Activated CD4-positive, CD25-positive, alpha-beta regulatory T cell treated with anti-CD3 and anti-CD28 coated beads, Interleukin-2, amount 50 U/mL, for 72 hours (primary cell): ENCODE data around the gene PPP1R12B.
A peak's percentile ranks its signal among the peaks of the same experiment; 100 is the strongest.

Experiments used
- DNase-seq: peaks from one replicate; pipeline ENCODE4 v3.0.0; 2021

PPP1R12B gene, protein sequence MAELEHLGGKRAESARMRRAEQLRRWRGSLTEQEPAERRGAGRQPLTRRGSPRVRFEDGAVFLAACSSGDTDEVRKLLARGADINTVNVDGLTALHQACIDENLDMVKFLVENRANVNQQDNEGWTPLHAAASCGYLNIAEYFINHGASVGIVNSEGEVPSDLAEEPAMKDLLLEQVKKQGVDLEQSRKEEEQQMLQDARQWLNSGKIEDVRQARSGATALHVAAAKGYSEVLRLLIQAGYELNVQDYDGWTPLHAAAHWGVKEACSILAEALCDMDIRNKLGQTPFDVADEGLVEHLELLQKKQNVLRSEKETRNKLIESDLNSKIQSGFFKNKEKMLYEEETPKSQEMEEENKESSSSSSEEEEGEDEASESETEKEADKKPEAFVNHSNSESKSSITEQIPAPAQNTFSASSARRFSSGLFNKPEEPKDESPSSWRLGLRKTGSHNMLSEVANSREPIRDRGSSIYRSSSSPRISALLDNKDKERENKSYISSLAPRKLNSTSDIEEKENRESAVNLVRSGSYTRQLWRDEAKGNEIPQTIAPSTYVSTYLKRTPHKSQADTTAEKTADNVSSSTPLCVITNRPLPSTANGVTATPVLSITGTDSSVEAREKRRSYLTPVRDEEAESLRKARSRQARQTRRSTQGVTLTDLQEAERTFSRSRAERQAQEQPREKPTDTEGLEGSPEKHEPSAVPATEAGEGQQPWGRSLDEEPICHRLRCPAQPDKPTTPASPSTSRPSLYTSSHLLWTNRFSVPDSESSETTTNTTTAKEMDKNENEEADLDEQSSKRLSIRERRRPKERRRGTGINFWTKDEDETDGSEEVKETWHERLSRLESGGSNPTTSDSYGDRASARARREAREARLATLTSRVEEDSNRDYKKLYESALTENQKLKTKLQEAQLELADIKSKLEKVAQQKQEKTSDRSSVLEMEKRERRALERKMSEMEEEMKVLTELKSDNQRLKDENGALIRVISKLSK

DNA sequence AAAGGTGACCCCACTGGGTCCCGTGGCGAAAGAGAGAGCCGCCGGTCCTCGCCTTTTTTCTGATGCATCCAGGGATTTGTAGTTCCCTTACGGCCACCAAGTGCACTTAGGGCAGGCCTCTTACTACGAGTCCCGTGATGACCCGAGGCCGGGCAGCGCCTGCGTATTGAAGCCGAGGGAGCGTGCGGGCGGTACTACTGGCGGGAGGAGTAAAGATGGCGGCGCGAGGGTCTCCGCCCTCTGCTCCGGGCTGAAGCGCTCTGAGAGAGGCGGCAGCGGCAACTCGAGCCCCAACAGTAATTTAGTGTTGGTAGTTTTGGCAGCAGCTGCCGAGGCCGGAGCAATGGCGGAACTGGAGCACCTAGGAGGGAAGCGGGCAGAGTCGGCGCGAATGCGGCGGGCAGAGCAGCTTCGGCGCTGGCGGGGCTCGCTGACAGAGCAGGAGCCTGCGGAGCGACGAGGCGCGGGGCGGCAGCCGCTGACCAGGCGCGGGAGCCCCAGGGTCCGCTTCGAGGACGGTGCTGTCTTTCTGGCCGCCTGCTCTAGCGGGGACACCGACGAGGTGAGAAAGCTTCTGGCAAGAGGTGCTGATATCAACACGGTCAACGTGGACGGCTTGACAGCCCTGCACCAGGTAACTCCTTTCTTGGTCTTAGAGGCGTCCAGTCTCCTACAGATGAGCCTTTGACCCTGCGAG is at the start of gene PPP1R12B:
PPP1R12B (plus strand) TSS at position 191 of the 697 bp plus-strand sequence; CDS start at position 344, 153 bp downstream.
- DNase-seq = peak; percentile 92

DNA sequence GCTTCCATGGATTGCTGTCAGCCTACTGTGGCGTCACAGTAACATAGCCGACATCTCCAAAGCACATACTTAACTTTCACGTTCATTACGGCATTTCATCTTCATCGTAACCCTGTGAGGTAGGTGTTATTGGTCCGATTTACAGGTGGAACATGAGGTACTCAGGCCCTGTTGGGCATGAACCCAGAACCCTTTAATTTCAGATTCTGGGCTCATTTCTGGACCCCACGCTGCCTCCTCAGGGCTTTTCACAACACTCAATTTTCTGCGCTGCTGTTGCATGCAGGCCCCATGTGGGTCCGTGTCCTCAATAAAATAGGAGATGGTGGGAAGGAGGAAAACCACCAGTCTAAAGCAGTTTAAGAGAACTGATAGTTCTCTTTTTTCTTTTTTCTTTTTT is 46.3 kb upstream of the PPP1R12B start:
- DNase-seq = no peak

DNA sequence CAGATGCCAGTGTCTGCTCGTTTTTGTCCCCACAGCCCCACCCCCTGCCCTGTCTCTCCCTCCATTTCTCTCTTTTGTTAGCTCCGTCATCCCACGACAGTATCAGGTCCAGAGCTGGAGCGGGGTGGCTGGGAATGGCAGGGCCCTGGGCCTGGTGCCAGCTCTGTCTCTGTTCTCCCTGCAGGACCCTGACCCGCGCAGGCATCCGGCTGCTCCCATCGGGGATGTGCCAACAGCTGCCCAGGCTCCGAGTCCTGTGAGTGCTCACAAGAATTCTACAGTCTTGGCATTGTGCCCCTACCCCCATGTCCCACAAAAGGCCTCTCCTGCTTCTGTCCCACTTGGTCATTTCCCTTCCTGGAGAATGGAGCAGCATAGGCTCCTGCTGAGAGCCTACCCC is 44.1 kb upstream of the PPP1R12B start:
- DNase-seq = no peak

DNA sequence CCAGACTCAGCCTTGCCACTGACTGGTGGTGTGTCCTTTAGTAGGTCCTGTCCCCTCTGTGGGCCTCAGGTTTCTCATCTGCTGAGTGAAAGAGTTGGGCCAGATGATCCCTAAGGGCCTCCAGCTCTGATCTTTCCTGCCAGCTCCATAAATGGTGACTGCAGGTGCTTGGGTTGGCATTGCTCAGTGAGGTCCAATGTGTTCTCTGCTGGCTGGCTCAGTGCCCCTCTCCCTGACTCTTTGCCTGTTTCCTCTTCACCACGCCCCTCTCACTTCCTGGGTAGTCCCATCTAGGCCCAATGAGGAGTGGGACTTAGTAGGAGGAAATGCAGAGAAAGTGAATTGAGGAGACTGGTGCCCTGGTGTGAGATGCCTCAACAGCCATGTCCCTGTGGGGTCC is 43.3 kb upstream of the PPP1R12B start:
- no peak for DNase-seq

DNA sequence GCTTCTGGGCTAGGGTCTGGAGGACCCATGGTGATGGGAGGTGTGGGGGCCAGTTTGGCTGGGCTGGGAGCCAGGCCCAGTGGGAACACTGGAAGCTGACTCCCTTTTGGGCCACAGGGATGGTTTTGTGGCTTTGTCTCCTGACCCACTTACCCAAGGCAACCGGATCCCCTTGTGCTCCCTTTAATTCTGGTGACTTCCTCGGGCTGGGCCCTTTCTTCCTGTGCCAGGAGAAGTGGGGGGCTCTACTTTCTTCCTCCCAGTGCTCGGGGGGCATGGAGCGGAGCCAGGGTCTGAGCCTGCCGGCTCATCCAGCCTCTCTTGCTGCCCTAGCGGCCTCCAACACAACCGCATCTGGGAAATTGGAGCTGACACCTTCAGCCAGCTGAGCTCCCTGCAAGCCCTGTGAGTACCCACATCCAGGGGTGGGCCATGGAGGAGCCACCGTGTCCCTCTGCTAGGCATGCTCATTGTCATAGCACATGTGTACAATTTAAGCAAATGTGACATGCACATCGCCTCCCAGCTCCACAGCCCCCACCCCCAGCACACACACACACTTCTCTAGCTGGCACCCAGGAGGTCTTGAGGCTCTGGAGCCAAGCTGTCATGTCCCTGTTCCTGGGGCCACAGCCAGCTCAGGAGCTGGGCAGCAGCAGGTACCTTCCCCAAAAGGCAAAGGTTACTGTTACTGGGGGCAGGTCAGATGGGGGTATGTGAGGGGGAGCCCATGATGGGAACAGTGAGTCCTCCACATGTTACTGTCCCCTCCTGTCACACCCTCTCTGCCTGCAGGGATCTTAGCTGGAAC is 41.8 kb upstream of the PPP1R12B start:
- no peak for DNase-seq

DNA sequence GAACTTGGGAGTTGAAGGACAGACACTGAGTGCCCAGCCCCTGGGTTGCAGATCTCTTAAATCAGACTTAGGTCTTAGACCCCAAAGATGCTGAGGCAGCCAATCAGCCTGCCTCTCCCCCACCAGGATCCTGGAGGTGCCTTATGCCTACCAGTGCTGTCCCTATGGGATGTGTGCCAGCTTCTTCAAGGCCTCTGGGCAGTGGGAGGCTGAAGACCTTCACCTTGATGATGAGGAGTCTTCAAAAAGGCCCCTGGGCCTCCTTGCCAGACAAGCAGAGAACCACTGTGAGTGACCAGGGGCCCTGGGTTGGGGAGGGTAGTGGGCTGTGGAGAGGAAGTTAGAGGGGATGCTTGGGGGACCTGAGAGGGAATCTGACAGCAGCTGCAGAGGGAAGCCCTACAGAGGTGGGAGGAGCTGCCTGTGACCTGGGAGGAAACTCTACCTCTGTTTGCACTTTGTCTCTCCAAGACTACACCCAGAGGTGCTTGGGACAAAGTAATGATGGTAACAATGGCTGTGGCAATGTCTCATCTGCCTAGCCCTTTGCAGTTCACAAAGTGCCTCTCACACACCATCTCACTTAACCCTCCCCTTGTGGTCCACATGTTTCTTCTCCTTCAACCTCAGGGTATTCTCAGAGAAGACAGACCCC is 38.3 kb upstream of the PPP1R12B start:
- no peak for DNase-seq

DNA sequence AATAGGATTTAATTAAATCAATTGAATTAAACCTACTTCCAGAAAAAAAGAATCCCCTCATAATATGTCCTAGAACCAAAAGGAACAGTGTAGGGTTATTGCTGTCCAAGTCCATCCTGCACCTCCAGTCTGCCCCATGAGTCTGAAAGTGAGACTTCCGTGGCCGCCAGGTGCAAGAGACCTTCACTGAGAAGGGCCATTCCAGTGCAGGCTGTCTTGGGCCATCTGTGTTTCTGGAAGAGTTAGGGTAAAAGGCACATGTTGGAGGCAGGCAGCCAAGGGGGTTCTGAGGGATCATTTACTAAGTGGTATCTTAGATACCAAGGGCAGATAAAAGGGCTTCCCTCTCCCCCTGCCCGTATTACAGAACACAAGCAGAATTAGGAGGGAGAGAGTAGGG is 37.8 kb upstream of the PPP1R12B start:
- DNase-seq = no peak

DNA sequence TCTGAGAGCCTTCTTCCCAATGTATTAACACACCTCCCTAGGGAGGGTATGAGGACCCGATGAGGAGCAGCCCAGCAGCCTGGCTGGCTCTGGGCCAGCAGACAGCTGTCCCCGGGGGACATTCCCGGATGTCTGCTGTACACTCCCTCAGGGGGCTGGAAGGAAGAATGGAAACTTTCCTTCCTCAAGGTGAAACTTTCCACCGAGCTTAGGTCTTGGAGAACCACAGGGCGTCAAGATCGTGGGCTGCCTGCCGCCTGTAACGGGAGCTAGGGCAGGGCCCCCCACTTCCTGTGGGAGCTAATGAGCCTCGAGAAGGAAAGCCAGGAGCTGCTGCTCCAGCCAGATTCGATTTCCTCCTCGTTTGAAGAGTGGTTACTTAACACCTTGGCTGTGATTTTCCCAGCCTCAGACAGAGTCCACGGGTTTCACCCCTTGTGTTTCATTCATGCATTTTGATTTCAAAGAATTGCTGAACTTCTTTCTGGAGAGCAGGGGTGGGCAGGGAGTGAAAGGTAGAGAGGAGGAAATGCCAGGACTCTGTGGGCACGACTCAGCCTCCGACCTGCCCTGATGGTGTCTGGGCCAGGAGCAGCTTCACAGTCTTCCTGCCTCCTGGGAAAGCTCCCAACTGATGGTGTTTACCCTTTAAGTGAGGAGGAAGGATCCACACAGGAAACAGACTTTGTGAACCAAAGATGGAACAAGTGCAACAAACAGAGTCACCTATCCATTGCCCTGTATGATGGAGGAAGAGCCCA is 36.4 kb upstream of the PPP1R12B start:
- DNase-seq = no peak

DNA sequence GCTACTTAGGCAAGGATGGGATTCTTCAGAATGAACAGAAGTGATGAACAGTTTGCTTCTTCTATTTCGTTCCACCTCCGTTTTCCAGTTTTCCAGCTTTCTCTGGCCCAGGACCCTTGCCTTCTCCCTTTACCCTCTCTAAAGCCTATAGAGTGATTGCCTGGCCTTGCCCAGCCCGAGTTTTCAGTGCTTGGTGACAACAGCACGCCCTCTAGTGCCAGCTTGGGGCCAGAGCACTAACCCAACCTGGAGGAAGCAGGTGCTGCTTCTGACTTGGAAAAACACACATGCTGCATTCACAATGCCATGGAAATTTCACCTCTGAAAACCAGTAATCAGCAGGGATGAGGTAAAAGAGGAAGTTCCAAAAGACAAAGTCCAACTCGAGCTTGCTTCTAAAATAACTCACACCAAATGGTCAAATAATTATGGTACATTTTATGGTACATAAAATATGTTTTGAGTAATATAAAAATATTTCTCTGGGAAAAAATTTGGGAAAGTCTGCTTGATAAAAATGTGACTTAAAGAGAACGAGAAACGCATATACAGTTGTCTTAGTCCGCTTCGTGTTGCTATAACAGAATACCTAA is 32.8 kb upstream of the PPP1R12B start:
- DNase-seq = peak; percentile 75

DNA sequence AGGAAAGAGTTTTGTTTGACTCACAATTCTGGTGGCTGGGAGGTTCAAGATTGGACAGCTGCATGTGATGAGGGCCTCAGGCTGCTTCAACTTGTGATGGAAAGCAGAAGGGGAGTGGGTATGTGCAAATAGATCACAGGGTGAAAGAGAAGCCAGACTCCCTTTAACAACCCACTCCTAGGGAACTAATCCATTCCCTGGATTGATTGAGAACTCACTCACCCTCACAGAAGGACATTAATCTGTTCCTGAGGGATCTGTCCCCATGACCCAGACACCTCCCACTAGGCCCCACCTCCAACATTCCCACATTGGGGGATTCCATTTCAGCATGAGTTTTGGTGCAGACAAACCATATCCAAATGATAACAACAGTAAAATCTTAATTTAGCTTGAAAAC is 32.3 kb upstream of the PPP1R12B start:
- DNase-seq = no peak

DNA sequence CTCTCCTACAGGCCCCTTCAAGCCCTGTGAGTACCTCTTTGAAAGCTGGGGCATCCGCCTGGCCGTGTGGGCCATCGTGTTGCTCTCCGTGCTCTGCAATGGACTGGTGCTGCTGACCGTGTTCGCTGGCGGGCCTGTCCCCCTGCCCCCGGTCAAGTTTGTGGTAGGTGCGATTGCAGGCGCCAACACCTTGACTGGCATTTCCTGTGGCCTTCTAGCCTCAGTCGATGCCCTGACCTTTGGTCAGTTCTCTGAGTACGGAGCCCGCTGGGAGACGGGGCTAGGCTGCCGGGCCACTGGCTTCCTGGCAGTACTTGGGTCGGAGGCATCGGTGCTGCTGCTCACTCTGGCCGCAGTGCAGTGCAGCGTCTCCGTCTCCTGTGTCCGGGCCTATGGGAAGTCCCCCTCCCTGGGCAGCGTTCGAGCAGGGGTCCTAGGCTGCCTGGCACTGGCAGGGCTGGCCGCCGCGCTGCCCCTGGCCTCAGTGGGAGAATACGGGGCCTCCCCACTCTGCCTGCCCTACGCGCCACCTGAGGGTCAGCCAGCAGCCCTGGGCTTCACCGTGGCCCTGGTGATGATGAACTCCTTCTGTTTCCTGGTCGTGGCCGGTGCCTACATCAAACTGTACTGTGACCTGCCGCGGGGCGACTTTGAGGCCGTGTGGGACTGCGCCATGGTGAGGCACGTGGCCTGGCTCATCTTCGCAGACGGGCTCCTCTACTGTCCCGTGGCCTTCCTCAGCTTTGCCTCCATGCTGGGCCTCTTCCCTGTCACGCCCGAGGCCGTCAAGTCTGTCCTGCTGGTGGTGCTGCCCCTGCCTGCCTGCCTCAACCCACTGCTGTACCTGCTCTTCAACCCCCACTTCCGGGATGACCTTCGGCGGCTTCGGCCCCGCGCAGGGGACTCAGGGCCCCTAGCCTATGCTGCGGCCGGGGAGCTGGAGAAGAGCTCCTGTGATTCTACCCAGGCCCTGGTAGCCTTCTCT is 30.3 kb upstream of the PPP1R12B start:
- no peak for DNase-seq

DNA sequence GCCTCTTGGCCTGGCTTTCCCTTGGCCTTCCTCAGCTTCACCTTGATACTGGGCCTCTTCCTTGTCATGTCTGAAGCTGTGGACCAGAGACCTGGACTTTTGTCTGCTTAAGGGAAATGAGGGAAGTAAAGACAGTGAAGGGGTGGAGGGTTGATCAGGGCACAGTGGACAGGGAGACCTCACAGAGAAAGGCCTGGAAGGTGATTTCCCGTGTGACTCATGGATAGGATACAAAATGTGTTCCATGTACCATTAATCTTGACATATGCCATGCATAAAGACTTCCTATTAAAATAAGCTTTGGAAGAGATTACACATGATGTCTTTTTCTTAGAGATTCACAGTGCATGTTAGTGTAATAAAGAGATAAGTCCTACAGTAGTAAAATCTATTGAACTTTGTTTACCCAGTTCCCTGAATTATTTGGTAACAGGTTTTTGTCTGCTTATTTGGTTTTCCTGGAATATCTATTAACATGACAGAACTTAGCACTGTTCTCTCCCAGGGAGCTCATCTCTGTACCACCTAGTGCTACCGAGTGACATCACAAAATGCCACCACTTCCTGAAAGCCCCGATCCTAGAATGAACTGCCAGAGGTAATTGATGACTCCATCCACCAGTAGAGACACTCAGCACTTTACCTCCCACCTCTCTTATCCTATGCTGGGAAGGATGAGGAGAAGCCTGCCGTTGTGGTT is 29.0 kb upstream of the PPP1R12B start:
- no peak for DNase-seq

DNA sequence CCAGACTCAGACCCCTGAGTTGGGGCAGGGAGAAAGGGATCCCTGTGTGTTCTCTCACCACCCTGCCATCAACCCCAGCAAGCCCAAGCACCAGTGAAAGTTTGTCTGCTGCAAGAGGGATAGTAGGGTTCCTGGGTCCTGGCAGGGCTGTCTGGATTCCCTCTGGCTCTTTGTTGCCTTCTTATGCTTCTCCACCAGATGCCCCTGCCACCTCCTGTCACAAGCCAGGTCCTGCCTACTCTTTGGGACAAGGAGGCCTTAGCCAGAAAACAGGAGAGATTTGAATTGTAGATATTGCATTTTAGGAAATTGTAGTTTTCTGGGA is 28.5 kb upstream of the PPP1R12B start:
- no peak for DNase-seq

DNA sequence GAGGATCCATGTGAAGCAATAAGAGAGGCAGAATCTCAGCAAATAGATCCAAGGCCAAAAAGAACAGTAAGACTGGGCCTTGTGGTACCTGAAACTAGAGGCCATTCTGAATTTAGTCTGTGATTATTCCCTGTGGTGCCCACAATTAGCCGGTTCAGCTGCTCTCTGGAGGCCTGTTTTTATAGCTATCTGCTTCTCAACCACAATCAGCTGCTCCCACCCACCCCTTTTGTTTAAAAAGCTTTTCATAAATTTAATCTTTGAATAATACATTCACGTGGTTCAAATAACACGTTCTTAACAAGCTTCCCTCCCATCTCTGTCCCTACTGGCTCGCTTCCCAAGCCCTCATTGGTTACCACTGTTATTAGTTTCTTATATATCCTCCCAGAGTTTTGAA is 24.8 kb upstream of the PPP1R12B start:
- no peak for DNase-seq

DNA sequence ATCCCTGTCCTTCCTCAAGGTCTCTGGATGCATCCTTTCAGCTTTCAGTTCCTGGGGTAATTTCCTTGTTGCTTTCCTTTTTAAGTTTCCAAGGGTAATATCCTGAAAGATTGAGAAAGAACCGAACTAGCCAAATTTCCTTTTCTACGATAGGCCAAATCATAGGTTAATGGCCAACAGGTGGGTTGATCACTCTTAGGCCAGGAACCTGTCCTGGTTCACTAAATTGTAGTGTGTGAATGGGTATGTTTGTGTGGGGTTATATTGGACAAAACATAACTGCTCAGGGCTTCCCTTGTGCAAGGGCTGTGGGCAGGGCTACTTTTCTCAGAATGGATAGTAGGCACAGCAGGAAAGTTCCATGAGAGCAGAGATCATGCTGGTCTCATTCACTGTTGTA is 23.9 kb upstream of the PPP1R12B start:
- no peak for DNase-seq

DNA sequence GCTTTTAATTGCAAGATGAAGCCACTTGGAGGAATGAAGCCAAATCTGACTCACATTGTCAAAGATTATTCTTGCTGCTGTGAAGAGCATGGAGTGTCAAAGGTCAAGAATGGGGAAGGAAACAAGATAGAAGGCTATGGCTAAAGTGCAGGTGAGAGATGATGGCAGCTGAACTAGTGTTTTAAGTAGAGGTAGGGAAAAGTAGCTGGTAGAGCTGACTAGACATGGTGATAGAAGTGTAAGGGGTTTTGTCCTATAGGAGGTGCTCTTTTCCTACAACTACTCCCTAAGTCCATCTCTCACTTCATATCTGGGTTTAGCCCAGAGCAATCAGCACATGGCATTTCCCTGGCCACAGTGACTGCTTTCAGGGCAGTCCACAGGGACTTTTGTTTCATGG is 18.6 kb upstream of the PPP1R12B start:
- DNase-seq = no peak

DNA sequence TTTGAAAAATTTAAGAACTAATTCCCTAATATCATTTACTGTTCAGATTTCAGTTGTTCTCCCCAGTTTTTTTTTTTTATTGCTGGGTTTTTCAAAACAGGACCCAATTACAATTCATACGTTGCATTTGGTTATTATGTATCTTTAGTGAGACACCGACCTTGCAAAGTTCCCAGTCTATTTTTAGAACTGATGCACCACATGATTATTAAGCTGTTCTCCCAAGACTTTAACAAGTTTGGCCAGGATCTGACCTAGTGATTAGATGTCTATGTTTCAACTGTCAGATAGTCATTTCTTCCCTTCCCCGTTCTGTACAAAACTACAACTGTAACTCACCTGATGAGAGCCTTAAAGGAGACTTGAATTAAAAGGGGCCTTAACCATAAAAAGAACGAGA is 14.6 kb upstream of the PPP1R12B start:
- no peak for DNase-seq

DNA sequence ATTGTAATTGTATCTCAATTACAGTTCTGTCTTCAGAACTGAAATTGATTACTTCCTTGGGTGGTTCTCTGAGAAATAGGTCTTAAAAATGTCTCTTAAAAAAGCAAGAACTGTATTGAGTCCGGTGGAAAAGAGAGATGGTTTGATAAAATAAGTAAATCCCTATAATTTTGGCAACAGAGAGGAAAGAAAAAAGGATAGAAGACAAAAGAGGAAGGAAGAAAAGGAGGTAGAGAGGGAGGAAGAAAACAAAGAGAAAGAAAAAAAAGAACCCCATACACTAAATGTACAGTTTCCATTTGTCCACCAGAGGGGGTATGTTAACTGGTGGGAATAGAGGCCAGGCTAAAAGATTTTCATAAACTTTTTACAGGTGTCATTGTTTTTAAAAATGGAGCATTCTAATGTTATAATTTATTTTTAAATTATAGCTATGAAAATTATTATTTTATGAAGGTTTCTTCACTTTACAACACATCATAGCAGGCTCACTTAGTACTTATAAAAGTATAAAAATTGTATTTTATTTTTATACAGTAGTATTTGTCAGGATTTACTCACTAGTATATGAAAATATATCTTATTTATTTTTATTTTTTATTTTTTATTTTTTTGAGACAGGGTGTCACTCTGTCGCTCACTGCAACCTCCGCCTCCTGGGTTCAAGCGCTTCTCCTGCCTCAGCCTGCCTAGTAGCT is 4.7 kb upstream of the PPP1R12B start:
- no peak for DNase-seq
